Smooth muscle cell (in vitro differentiated cells): ENCODE data around the gene MVB12B. TPM values are rescaled to one million over a fixed set of nuclear protein-coding genes. Genes with fewer than 3 reads are reported as not detected.

Experiments
- DNase-seq: peaks from one replicate; lab custom pipeline; 2025; ENCODE audit not compliant: unreplicated experiment; lab: John Stamatoyannopoulos, UW
- H2AFZ ChIP-seq: fragments of 200-600 bp; sonication (generic); 2 replicates; pipeline ENCODE4 v1.6.0; 2016; ENCODE audit warnings: antibody characterized with exemption, low read depth, mild to moderate bottlenecking
- H3F3A ChIP-seq: fragments of 200-600 bp; sonication (generic); 2 replicates; pipeline ENCODE4 v1.6.0; 2017; ENCODE audit warnings: antibody characterized with exemption, low read depth
- H3K27ac ChIP-seq: fragments of 200-600 bp; sonication (generic); 2 replicates; pipeline ENCODE4 v1.5.1; 2016; ENCODE audit warnings: low read depth, mild to moderate bottlenecking
- H3K27me3 ChIP-seq: fragments of 200-600 bp; sonication (generic); 2 replicates; pipeline ENCODE4 v1.6.1; 2016; ENCODE audit warnings: low read depth, mild to moderate bottlenecking
- H3K36me3 ChIP-seq: fragments of 200-600 bp; sonication (generic); 2 replicates; pipeline ENCODE4 v1.5.1; 2016; ENCODE audit warnings: low read depth
- H3K4me1 ChIP-seq: fragments of 200-600 bp; sonication (generic); 2 replicates; pipeline ENCODE4 v1.5.1; 2016; ENCODE audit warnings: low read depth
- H3K4me2 ChIP-seq: fragments of 200-600 bp; sonication (generic); 2 replicates; pipeline ENCODE4 v1.6.0; 2016; ENCODE audit warnings: mild to moderate bottlenecking
- H3K4me3 ChIP-seq: fragments of 200-600 bp; sonication (generic); 2 replicates; pipeline ENCODE4 v1.5.1; 2016; ENCODE audit warnings: mild to moderate bottlenecking
- H3K79me2 ChIP-seq: fragments of 200-600 bp; sonication (generic); 2 replicates; pipeline ENCODE4 v1.6.0; 2016; ENCODE audit warnings: low read depth, mild to moderate bottlenecking
- H3K9ac ChIP-seq: fragments of 200-600 bp; sonication (generic); 2 replicates; pipeline ENCODE4 v1.6.0; 2016; ENCODE audit warnings: low read depth
- H3K9me3 ChIP-seq: fragments of 200-600 bp; sonication (generic); replicated peaks from 2 replicates; pipeline ENCODE4 v1.5.1; 2016; ENCODE audit warnings: low read depth
- H4K20me1 ChIP-seq: fragments of 200-600 bp; sonication (generic); 2 replicates; pipeline ENCODE4 v1.6.0; 2016; ENCODE audit warnings: low read depth
- CTCF ChIP-seq: fragments of 200-600 bp; sonication (generic); IDR thresholded peaks from 2 replicates; pipeline ENCODE4 v1.5.1; 2017; ENCODE audit warnings: borderline replicate concordance, mild to moderate bottlenecking, antibody characterized with exemption; ENCODE audit not compliant: insufficient read depth, poor library complexity, severe bottlenecking
- WGBS: methylation state at CpG from one replicate; pipeline ENCODE4 v1.1.7; 2016; ENCODE audit warnings: low lambda C conversion rate; 5-methylcytosine and 5-hydroxymethylcytosine counted together
- polyA plus RNA-seq: library from polyadenylated mRNA; unstranded; fragments of >200 nt; fragmentation: Nextera tagmentation; extraction: Ambion mirVana; gene quantifications from 2 replicates; pipeline ENCODE4 v1.2.1, GENCODE V29; 2016
- total RNA-seq: library from RNA; depleted of rRNA; stranded (reverse); fragments of >200 nt; gene quantifications from 2 replicates; pipeline ENCODE4 v1.2.3, GENCODE V29; 2014

Gene MVB12B
- total and polyA plus RNA-seq, 2 experiments from 2014 or later: 4.3 to 5.4 TPM

DNA sequence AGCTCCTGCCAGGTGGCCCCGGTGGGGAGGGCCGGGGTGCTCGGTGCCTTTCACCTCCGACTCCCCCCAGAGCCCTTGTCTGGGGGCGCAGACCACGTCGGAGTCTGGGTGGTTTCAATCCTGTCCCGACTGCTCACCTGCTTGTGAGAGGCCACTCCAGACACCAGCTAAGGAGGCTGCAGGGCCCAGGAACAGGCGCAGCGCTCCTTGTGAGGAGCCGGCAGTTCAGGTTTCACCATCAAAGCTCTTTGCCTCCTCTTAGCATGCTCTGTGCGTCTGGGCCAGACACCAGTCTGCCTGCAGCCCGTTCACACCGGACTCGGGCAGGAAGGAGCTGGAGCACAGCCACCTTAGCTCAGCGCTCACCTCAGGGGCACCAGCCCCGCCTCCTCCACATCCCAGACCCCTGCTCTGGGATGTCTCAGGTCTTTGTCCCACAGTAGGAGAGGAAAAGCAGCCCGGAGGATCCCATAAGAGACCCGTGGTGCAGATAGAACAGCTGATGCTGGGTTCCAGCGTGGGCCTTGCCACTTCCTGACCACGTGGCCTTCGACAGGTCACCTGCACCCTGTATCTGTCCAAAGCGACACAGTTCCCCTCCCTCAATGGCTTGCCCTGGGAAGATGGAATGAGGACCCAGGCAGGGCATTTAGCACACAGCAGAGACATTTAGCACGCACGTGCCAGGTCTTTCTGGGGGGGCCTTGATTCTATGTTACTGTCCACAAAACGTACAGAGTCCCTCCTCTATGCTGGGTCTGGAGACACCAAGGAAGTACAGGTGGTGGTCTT, 180.9 kb downstream of the MVB12B start:
- DNase-seq: no peak
- no peaks in the 10 kb centered on the region for H3K36me3 ChIP-seq

GRCh38 chr9:126508171-126508591, 181.6 kb downstream of the MVB12B start:
- Histone ChIP-seq H3K27me3 (no peaks in the 10 kb centered on the region), H3K4me2 (no peak overlapping the region), H2AFZ (no peak overlapping the region), H3F3A (no peaks in the 10 kb centered on the region), H4K20me1 (no peaks in the 10 kb centered on the region), H3K4me1 (no peaks in the 10 kb centered on the region), H3K9ac (no peak overlapping the region), H3K79me2 (no peaks in the 10 kb centered on the region), H3K27ac (no peak overlapping the region), H3K9me3 (no peaks in the 10 kb centered on the region), H3K4me3 (no peak overlapping the region), H3K36me3 (no peaks in the 10 kb centered on the region)
- no peak for TF ChIP-seq CTCF
- DNase-seq: no peak
- WGBS: 82% methylated on average over 12 of the region's 12 CpGs

More for the DNA sequence above, 180.9 kb downstream of the MVB12B start:
- Histone ChIP-seq H3K79me2 (no peaks in the 10 kb centered on the region), H3K9ac (no peak overlapping the region), H3K27ac (no peak overlapping the region), H3F3A (no peaks in the 10 kb centered on the region), H3K4me3 (no peak overlapping the region), H3K9me3 (no peaks in the 10 kb centered on the region), H4K20me1 (no peaks in the 10 kb centered on the region), H2AFZ (no peak overlapping the region), H3K4me1 (no peaks in the 10 kb centered on the region), H3K4me2 (no peak overlapping the region), H3K27me3 (no peaks in the 10 kb centered on the region)
- WGBS: 75% methylated on average over 26 of the region's 26 CpGs
- no peak for TF ChIP-seq CTCF

- Histone ChIP-seq H3K27me3 (no peaks in the 10 kb centered on the region), H3K4me3 (no peak overlapping the region), H3K9me3 (no peaks in the 10 kb centered on the region), H4K20me1 (no peaks in the 10 kb centered on the region), H3K36me3 (no peaks in the 10 kb centered on the region), H3K27ac (no peak overlapping the region), H3K9ac (no peak overlapping the region), H2AFZ (no peak overlapping the region), H3K79me2 (no peaks in the 10 kb centered on the region), H3K4me2 (no peak overlapping the region), H3K4me1 (no peaks in the 10 kb centered on the region), H3F3A (no peaks in the 10 kb centered on the region)
- 92% methylated on average over 2 of the region's 2 CpGs for WGBS
- no peak for TF ChIP-seq CTCF
- DNase-seq: no peak
These were observed 182.3 kb downstream of the MVB12B start for GRCh38 chr9:126508928-126509327.

GRCh38 chr9:126509718-126510117, 183.1 kb downstream of the MVB12B start:
- WGBS: 89% methylated on average over 5 of the region's 5 CpGs
- H3K4me1 ChIP-seq: no peaks in the 10 kb centered on the region
- TF ChIP-seq CTCF: no peak
- no peak overlapping the region for H3K27ac ChIP-seq
- no peak overlapping the region for H2AFZ ChIP-seq
- no peaks in the 10 kb centered on the region for H3K27me3 ChIP-seq
- no peak for DNase-seq
- no peak overlapping the region for H3K9ac ChIP-seq
- H3K4me3 ChIP-seq: no peak overlapping the region
- no peaks in the 10 kb centered on the region for H4K20me1 ChIP-seq
- no peaks in the 10 kb centered on the region for H3K79me2 ChIP-seq
- no peaks in the 10 kb centered on the region for H3K9me3 ChIP-seq
- H3K4me2 ChIP-seq: no peak overlapping the region
- H3F3A ChIP-seq: no peaks in the 10 kb centered on the region
- no peaks in the 10 kb centered on the region for H3K36me3 ChIP-seq
